Sigmoid colon (tissue), 7 donors: ENCODE results near the gene FGF4. TPM values are rescaled to one million over a fixed set of nuclear protein-coding genes. Genes with fewer than 3 reads are reported as not detected.

Experiments
- DNase-seq: peaks from one replicate; pipeline ENCODE4 v3.0.0-alpha.2; 2019
- H3K27ac ChIP-seq, 4 donors: fragments of 200-600 bp; sonication (generic); one replicate each; pipeline ENCODE4 v1.5.1; 2016 to 2019; ENCODE audit warnings: mild to moderate bottlenecking in 1 of 4
- H3K27me3 ChIP-seq, 3 donors: fragments of 200-600 bp; sonication (generic); one replicate each; pipeline ENCODE4 v1.5.1; 2019; ENCODE audit warnings: mild to moderate bottlenecking in 1 of 3
- H3K36me3 ChIP-seq, 4 donors: fragments of 200-600 bp; sonication (generic); one replicate each; pipeline ENCODE4 v1.5.1; 2016 to 2019
- H3K4me1 ChIP-seq, 4 donors: fragments of 200-600 bp; sonication (generic); one replicate each; pipeline ENCODE4 v1.5.1; 2017 to 2019
- H3K4me3 ChIP-seq, 4 donors: fragments of 200-600 bp; sonication (generic); one replicate each; pipeline ENCODE4 v1.5.1; 2017 to 2019; ENCODE audit warnings: mild to moderate bottlenecking in 2 of 4, moderate library complexity in 1 of 4
- H3K9me3 ChIP-seq, 4 donors: fragments of 200-600 bp in 3 of 4; sonication (generic) in 3 of 4; one replicate each; pipeline versions ENCODE4 v1.5.1 to v1.6.1; 2013 to 2019
- EP300 ChIP-seq, 4 donors: sonication (generic); formaldehyde crosslinking; IDR thresholded peaks; one replicate each; pipeline ENCODE4 v1.6.1; 2017; ENCODE audit warnings: antibody characterized with exemption in 4 of 4
- POLR2A ChIP-seq, 2 donors: fragments of 450-650 bp; IDR thresholded peaks; one replicate each; pipeline ENCODE4 v1.6.1; 2016; ENCODE audit warnings: antibody characterized with exemption in 2 of 2, mild to moderate bottlenecking in 2 of 2, moderate library complexity in 2 of 2
- POLR2AphosphoS5 ChIP-seq, 4 donors: sonication (generic); formaldehyde crosslinking; IDR thresholded peaks; one replicate each; pipeline ENCODE4 v1.6.1; 2017; ENCODE audit warnings: antibody characterized with exemption in 4 of 4
- WGBS, 2 donors: extraction: QIAGEN DNeasy Blood & Tissue Kit; methylation state at CpG; one replicate each; pipeline ENCODE4 v1.1.7; 2013; 5-methylcytosine and 5-hydroxymethylcytosine counted together
- intact Hi-C: fragments of 100-400 bp; cut with DNase I; formaldehyde crosslinking; loops from one replicate; pipeline ENCODE4 v1.15.1; 2023
- polyA plus RNA-seq, 3 donors: library from polyadenylated mRNA; stranded (reverse); fragments of 200-250 nt; gene quantifications; one replicate each; pipeline ENCODE4 v1.2.3, GENCODE V29; 2013
- total RNA-seq, 4 donors: library from RNA; depleted of rRNA; stranded (reverse); fragments of >200 nt; gene quantifications; one replicate each; pipeline ENCODE4 v1.1.0, GENCODE V29; 2016
- TF ChIP-seq, protein P1 (sequence below), 4 experiments: fragments of 450-650 bp in 3 of 4; fragments of 200-600 bp in 1 of 4; IDR thresholded peaks; one replicate each; pipeline ENCODE4 v1.5.1; 2016 to 2019; ENCODE audit warnings: antibody characterized with exemption in 4 of 4, mild to moderate bottlenecking in 3 of 4, moderate library complexity in 2 of 4
- donor health status: healthy with polysubstance abuse.
- donor health status: Bipolar disorder and iron deficiency.
- donor health status: healthy.

FGF4 gene
- total and polyA plus RNA-seq, 7 donors, result not detected

DNA sequence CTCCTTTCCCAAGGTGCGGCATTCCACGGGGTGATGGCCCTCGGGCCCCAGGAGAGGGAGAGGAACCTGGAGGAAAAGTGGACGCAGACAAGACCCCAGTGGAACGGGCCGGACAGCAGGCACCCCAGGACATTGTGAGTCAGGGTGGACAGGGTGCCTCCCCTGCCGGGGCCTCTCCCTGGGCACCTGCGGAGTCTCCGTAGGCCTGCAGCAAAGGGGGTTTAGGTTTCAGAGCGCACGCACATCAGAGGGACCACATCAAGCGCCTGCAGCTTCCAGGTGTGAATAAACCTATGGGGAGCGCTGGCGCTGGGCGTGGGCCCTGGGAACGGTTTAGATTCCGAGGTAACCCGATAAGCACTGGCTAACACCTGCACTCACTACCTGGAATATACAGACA is 48.7 kb downstream of the FGF4 start:
- Histone ChIP-seq H3K4me3 (no peak overlapping the region), H3K27ac (no peak overlapping the region), H3K27me3 (peaks cover 0 to 44% (median 3%) of the 10 kb centered on the region in 3 donors), H3K9me3 (no peaks in the 10 kb centered on the region), H3K36me3 (no peaks in the 10 kb centered on the region), H3K4me1 (no peaks in the 10 kb centered on the region)
- 51 to 59% methylated on average over 18 of the region's 18 CpGs for WGBS, 2 donors
- TF ChIP-seq POLR2A (IDR thresholded peaks at IDR 0.05) (no peak), EP300 (IDR thresholded peaks at IDR 0.05) (no peak), POLR2AphosphoS5 (IDR thresholded peaks at IDR 0.05) (no peak)
- TF ChIP-seq, protein P1, sequence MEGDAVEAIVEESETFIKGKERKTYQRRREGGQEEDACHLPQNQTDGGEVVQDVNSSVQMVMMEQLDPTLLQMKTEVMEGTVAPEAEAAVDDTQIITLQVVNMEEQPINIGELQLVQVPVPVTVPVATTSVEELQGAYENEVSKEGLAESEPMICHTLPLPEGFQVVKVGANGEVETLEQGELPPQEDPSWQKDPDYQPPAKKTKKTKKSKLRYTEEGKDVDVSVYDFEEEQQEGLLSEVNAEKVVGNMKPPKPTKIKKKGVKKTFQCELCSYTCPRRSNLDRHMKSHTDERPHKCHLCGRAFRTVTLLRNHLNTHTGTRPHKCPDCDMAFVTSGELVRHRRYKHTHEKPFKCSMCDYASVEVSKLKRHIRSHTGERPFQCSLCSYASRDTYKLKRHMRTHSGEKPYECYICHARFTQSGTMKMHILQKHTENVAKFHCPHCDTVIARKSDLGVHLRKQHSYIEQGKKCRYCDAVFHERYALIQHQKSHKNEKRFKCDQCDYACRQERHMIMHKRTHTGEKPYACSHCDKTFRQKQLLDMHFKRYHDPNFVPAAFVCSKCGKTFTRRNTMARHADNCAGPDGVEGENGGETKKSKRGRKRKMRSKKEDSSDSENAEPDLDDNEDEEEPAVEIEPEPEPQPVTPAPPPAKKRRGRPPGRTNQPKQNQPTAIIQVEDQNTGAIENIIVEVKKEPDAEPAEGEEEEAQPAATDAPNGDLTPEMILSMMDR (IDR thresholded peaks at IDR 0.05), result no peak
- DNase-seq, result no peak
- intact Hi-C loops, result no loop called here

DNA sequence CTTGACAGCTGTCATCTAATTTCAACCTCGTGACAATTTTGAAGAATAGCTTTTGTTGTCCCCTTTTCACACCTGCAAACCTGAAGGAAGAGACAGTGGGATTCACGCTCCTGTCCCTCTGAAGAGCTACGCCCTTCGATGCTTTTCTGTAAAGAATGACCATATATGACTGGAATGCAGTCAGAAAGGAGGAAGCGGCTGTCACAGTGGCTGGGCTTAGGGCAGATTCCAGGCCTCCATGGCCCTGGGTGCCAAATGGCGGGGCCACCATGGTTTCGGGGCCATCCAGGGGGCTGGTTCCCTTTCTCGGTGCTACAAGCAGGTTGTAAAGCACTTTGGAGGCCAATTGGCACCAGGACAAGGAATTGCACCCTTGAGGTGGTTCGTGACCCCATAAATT is 49.1 kb downstream of the FGF4 start:
- peaks cover 0 to 44% (median 3%) of the 10 kb centered on the region in 3 donors for H3K27me3 ChIP-seq
- intact Hi-C loops, result no loop called here
- no peak overlapping the region for H3K27ac ChIP-seq
- no peaks in the 10 kb centered on the region for H3K4me1 ChIP-seq
- TF ChIP-seq, protein P1 (IDR thresholded peaks at IDR 0.05), result no peak
- TF ChIP-seq POLR2AphosphoS5 (IDR thresholded peaks at IDR 0.05) (no peak), EP300 (IDR thresholded peaks at IDR 0.05) (no peak), POLR2A (IDR thresholded peaks at IDR 0.05) (no peak)
- H3K9me3 ChIP-seq, result no peaks in the 10 kb centered on the region
- H3K36me3 ChIP-seq, result no peaks in the 10 kb centered on the region
- 40 to 47% methylated on average over 9 of the region's 9 CpGs for WGBS, 2 donors
- H3K4me3 ChIP-seq, result no peak overlapping the region
- no peak for DNase-seq

- 10 to 34% methylated on average over 9 of the region's 9 CpGs for WGBS, 2 donors
- no peak for TF ChIP-seq POLR2A (IDR thresholded peaks at IDR 0.05)
- no peak for TF ChIP-seq POLR2AphosphoS5 (IDR thresholded peaks at IDR 0.05)
- TF ChIP-seq, protein P1 (IDR thresholded peaks at IDR 0.05), result no peak
- no peak for TF ChIP-seq EP300 (IDR thresholded peaks at IDR 0.05)
- H3K4me3 ChIP-seq, result no peak overlapping the region
- H3K4me1 ChIP-seq, result no peaks in the 10 kb centered on the region
- no peak overlapping the region for H3K27ac ChIP-seq
- no peaks in the 10 kb centered on the region for H3K9me3 ChIP-seq
- intact Hi-C loops, result no loop called here
- no peak for DNase-seq
- H3K36me3 ChIP-seq, result no peaks in the 10 kb centered on the region
- peaks cover 10 to 78% (median 23%) of the 10 kb centered on the region in 3 donors for H3K27me3 ChIP-seq
These were observed 53.4 kb downstream of the FGF4 start for GRCh38 chr11:69721745-69722144.

GRCh38 chr11:69721106-69721505 is 54.0 kb downstream of the FGF4 start:
- TF ChIP-seq POLR2A (IDR thresholded peaks at IDR 0.05) (no peak), POLR2AphosphoS5 (IDR thresholded peaks at IDR 0.05) (no peak), EP300 (IDR thresholded peaks at IDR 0.05) (no peak)
- TF ChIP-seq, protein P1 (IDR thresholded peaks at IDR 0.05), result no peak
- 43 to 62% methylated on average over 14 of the region's 14 CpGs for WGBS, 2 donors

More at GRCh38 chr11:69721106-69721505, 54.0 kb downstream of the FGF4 start:
- no peak for DNase-seq
- intact Hi-C loops, result no loop called here
- no peaks in the 10 kb centered on the region for H3K4me1 ChIP-seq
- H3K36me3 ChIP-seq, result no peaks in the 10 kb centered on the region
- peaks cover 10 to 79% (median 23%) of the 10 kb centered on the region in 3 donors for H3K27me3 ChIP-seq
- no peaks in the 10 kb centered on the region for H3K9me3 ChIP-seq
- no peak overlapping the region for H3K4me3 ChIP-seq
- no peak overlapping the region for H3K27ac ChIP-seq

Other genes starting within 250 kb of the FGF4 start
- gene CCND1, start 134.2 kb downstream of the FGF4 start, total RNA-seq, result 10 to 100 TPM in 3 of 4 donors, 1 to 10 TPM in 1; 7.7 to 56.8 (median 31.1) TPM
- 10 to 100 TPM; 12.0 to 18.8 (median 14.8) TPM for gene CCND1, start 134.2 kb downstream of the FGF4 start, polyA plus RNA-seq
- gene LTO1, start 100.0 kb downstream of the FGF4 start, total RNA-seq, result 10 to 100 TPM; 19.3 to 42.9 (median 21.0) TPM
- gene LTO1, start 100.0 kb downstream of the FGF4 start, polyA plus RNA-seq, result 10 to 100 TPM; 12.0 to 25.7 (median 16.2) TPM
- gene FGF19, start 71.3 kb downstream of the FGF4 start, total RNA-seq, result not detected
- gene FGF19, start 71.3 kb downstream of the FGF4 start, polyA plus RNA-seq, result not detected
- not detected for gene FGF3, start 44.1 kb upstream of the FGF4 start, total RNA-seq
- not detected for gene FGF3, start 44.1 kb upstream of the FGF4 start, polyA plus RNA-seq